NCI-H1436 (cell line): ENCODE data around the gene TP53I11.

Experiments
- DNase-seq: peaks from one replicate; lab custom pipeline; 2025; lab: John Stamatoyannopoulos, UW

The TP53I11 gene

DNA sequence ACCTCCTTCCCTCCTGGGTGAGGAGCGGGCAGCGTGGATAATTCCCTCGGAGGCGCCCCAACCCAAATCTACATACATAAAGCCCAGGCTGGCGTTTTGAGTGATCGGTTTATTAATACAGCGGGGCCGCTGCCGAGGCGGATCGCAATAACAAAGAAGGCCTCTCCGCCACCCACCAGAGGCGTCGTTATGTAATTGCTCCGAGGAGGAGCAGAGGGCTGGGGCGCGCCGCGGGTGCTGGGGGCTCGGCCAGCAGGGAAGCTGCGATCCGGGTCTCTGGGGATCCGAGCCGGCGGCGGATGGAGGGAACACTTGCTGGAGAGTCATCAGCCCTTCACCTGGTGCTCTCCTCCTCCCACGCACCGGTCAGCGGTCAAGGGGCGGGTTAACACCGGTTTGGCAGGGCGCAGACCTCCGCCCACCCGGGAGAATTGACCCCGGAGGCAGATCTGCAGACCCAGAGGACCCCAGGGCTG lies 6.4 kb upstream of the TP53I11 start:
- DNase-seq, result peak; percentile 86

DNA sequence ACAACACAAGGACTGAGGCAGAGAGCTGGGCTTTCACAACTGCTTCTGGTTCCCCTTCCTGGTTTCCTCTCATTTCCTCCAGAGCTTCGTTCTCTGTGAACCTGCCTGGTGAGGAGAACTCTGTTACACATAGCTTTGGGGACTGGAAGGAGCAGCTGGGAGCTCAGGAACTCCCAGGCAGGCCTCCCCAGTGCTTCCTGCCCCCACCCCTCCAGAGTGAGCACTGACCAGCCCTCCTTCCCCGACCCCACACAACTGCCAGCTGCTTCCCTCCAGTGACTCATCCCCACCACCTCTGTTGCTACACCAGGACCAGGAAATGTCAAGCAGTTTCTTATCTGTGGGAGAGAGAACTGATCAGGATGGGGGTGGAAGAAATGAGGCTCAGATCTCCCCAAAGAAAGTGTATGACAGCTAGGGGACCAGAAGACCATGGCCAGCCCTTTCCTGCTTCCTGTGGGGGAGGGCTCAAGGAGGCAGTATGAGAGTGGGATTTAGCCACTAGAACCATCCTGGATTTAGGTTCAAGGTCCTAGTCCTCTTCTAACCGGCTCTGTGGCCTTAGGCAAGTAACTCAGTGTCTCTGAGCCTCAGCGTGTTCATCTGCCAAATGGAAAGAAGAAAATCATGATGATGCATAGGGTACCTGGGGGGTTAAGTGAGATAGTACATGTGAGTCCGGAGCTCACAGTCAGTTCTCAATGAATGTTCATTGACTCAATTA lies 4.5 kb upstream of the TP53I11 start:
- no peak for DNase-seq

DNA sequence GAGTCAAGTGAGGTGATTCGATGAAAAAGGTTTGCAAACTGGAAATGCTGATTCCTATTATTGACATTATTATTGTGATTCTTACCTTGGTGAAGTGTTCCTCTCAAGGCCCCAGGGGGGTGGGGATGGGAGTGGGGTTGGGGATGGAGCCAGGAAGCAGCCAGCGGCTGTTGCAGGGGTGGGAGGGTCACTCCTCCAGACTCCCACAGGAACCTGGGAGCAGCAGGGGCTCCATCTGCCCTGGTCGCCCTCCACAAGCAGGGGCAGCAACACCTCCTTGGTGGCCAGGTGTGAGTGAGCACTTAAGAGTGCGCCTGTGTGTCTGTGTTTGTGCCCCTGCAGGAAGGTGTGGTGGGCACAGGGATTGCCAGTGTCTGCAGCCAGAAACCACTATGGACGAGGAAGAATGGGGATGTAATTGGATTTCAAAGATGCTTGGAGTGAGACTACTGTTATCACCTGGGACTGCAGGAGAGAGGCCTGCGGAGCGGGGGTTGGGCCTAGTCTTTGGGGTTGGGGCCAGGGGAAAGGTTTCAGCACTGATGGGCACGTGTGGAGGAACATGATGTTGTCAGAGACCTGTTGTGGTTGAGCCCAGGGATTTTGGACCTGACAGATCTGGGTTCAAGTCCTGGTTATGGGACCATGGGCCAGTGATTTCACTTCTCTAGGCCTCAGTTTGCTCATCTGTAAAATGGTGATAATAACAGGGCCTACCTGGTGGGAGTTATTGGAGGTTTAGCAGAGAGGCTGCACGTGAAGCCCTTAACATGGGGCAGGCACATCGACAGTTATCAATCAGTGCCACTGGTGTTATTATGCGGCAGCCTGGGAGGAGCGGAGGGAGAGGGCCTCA lies 3.6 kb upstream of the TP53I11 start:
- no peak for DNase-seq

DNA sequence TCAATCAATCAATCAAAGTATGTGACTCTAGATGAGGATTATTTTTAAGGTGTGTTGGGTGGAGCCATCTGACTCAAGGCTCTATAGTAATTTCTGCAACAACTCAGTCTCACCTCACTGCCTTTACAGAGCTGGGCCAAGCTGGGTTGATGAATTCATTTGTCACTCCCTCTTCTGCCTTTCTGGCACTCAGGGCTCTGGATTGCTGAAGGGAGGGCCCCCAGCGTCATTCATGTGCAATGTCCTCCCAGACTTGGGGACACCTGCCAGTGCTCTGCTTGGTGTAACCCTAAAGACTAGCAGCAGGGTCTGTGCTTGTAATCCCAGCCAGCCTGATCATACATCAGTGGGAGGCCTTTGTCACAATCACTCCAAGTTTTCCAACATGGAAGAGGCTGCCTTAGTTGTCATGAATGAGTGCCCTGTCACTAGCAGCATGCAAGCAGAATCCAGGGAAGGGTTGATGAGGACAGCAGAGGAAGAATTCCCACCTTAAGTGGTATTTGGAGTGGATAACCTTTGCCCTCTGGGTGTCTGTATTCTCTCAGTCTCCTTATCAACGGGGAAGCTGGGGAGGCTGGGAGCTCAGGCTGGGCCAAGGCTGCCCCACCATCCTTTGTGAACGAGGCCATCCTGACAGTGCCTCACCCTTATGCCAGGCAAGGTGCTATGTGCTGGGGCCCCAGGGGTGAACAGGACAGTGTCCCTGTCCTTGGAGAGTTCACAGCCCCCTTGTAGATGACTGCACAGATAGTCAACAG lies 2.0 kb upstream of the TP53I11 start:
- no peak for DNase-seq

DNA sequence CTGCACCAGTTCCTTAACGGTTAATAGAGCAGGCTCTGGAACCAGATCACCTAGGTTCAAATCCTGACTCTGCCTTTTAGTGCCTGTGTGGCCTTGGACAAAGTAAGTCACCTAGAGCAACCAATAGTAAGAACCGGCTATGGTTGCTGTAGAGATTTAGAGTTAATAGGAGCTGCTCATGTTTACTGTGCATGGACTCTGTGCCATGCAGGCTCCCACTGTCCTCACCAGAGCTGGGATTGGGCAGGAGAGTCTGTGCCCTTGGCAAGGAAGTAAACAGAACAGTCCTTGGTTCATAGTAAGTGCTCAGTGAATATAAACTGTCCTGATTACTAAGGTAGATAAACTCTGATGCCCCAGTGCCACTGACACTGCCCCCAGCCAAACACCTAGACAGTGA lies 1.4 kb upstream of the TP53I11 start:
- no peak for DNase-seq

DNA sequence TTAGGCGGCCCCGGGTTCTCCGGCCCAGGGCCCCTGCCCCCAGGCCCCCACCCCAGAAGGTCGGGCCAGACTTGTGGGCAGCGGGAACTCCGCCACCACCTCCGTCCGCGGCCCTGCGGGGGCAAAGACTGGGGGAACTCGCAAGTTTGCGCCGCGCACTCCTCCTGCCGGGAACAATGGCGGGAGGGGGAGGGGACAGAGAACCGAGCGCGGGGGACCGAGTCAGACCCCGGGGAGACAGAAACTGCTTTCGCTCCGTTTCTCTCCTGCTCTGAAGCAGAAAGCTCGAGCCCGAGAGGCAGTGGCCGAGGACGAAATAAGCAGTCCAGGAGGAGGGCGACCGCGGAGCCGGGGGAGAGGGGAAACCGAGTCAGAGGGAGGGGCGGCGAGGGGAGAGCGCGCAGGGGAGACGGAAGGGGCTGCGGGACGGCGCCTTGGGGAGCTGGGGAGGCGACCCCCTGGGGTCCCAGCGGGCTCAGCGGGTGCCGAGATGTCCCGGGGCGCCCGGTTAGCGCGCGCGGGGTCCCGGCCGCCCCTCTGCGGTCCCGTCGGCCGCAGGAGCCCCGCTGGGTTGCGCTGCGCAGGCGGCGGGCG lies 555 bp downstream of the TP53I11 start:
- no peak for DNase-seq

DNA sequence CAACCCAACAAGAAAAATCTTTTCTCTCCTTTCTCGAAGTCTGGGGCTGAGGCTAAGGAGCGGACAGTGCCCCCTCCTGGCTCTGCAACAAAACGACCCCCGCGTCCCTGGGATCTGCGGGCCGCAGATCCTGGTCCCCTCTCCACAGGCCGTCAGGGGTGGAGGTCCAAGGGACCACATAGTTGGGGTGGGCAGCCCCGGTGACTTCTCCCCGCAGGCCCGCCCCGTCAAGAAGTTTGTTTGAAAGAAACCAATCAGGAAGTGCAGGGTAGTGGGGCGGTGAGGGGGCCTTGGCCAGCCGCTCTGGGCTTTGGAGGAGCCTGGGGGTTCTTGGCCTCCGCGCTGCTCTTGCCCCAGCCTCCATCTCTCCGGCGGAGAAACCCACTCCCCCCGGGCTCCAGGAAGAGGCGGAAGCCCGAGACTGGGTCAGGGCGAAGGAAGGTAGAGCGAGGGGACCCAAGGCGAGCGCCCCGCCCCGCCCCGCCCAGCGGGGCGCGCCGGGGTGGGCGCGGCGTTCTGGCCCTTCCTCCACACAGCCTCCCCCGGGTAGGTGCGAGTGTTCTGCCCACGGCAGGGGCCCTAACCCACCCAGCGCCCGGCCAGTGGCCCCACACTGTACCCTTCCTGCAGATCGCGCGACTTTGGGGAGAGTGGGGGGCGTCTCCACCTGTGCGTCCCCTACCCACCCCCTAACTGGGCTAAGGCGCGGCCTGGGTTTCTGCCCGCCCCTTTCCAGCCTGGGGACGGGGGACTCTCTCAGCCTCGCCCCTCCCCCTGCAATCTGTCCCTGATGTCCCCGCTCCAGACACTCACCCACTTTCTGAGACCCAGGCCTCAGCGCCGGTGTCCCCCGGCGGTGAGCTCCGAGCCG lies 1.3 kb downstream of the TP53I11 start:
- peak; percentile 43 for DNase-seq

DNA sequence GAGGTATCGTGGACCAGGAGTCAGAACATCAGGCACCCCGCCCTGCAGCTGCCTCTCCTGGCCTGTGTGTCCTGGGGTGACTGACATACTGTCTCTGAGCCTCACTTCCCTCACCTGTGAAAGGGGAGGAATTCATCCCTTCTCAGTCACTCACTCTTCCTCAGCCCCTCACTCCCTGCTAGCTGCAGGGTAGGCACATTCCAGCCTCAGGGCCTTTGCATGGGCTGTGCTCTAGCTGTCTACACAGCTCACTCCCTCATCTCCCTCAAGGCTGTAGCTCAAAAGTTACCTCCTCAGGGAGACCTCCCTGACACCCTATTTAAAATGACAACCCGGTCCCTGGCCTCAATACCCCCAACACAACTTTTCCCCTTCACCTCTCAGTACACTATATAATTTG lies 2.5 kb downstream of the TP53I11 start:
- no peak for DNase-seq

DNA sequence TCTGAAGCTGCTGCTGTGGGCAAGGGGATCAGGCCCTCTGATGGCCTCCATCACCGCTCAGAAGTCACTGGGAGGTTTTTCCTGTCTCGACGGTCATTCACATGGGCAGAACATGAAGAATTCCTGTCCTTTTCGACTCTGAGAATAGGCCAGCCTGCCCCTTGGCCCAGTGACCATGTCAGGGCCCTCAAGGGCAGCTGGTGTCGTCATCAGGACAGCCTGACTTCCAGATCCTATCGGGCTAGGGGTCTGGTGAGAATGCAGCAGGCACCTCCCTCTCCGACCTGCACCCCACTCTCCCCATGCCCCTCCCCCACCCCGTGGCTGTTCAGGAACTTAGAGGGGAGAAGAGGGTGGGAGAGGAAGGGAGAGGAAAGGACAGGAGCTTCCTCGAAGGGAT lies 3.6 kb downstream of the TP53I11 start:
- DNase-seq, result no peak

DNA sequence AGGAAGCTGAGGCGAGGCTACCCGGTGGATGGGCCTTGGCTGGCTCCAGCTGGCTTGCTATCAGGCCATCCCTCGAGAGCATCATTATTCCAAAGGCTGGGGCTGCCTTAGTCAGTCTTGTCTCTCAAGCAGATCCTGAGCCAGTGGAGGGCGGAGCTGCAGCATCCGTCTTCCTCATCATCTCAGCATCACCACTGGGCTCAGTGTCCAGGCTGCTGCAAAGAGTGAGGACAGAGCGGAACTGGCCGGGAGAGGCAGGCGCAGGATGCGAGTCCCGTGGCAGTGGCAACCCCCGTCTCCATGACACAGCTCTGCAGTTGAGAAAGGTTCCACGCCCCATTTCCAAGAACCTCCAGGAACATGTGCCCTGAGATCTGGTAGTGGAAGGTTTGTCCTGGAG lies 4.4 kb downstream of the TP53I11 start:
- no peak for DNase-seq

DNA sequence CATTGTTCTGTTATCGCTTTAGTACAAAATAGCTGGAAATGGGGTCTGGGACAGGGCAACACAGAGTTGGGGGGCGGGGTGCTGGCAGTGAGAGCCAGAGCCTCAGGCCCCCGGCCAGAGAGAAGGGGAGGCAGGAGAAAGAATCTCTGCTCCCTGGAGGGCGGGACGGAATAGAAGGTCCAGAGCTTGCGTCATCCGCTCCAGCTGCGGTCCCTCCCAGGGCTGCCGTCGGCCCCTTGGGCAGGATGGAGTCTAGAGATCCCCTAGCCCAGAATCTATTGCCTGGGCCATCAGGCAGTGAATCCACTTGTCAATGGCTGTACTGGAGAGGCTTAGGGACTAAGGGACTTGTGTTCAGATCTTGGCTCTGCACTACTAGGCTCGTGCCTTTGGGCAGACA lies 5.0 kb downstream of the TP53I11 start:
- no peak for DNase-seq

DNA sequence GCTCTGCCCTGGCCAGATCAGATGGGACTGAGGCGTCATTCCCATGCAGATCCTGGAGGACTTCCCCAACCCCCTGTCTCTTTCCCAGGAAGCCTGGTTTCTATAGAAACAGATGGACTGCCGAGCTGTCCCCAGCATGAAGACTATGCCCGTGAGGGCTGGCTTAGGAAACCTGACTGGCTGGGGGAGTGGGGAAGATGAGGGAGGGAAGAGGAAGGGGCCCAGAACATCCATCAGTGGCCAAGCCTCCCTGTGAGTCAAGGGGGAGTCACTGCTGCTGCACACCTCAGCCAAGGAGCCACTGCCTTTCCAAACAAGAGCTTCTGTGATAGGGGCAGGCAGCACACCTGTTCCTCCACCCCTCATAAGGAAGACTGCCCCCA lies 5.8 kb downstream of the TP53I11 start:
- DNase-seq, result no peak

DNA sequence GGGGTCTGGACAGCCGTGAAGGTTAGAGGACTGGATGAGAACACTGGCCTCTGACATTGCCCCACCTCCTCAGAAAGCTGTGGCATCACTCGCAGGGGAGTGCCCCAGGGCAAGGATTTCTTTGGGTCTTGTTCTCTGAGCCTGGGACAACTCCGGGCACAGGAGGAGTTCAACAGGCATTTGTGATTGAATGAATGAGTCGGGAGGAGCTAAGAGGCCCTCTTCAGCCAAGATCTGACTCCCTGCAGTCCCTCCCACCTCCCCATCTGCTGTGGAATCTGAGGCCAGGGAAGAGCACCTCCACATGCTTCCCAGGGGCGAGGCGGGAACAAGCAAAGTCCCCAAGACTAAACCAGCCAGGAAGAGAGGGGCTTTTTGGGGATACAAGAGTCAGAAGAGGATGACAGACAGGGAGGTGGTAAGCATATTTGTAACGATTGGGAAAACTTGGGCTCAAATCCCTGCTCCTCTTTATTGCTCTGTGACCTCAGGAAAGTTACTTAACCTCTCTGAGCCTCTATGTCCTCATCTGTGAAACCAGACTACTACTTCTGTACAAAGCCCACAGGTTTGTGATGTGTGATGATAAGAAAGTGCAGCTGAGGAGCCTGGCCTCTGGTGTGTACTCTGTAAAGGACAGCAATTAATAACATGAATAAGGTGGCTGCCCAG lies 6.4 kb downstream of the TP53I11 start:
- no peak for DNase-seq

DNA sequence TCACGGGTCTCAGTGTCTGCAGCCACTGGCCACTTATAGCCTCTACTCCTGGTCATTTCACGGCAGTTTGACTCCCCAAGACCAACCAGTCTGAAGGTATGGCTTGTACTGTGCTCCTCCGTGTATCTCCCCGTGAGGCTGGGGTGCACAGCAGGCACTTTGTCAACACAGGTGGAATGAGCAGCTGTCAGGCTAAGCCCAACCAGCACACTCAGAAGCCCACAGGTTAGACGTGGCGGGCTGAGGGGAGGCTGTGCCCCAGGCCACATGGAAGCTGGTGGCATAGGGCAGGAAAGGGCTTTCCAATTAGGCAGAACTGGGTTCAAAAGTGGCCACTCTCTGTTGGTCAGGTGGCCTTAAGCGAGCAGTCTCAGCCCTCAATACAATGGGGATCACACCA lies 7.0 kb downstream of the TP53I11 start:
- no peak for DNase-seq

DNA sequence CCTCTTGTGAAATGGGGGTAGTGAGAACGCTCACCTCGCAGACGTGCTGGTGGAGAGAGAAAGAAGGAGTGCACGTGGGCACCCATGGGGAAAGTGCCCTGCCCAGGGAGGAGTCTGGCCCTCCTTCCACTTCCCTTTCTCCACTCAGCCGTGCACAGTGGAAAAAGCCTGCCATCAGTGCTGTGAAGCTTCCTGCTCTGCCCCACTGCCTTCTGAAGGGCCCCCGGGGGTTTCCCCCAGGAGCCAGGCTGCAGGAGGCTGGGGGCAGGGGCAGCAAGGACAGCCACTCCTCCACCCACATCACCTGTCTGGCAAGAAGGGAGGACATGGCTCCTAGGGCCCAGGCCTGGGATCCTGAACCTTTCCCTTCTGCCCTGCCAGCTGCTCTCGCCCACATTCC lies 7.6 kb downstream of the TP53I11 start:
- DNase-seq, result peak; percentile 49

DNA sequence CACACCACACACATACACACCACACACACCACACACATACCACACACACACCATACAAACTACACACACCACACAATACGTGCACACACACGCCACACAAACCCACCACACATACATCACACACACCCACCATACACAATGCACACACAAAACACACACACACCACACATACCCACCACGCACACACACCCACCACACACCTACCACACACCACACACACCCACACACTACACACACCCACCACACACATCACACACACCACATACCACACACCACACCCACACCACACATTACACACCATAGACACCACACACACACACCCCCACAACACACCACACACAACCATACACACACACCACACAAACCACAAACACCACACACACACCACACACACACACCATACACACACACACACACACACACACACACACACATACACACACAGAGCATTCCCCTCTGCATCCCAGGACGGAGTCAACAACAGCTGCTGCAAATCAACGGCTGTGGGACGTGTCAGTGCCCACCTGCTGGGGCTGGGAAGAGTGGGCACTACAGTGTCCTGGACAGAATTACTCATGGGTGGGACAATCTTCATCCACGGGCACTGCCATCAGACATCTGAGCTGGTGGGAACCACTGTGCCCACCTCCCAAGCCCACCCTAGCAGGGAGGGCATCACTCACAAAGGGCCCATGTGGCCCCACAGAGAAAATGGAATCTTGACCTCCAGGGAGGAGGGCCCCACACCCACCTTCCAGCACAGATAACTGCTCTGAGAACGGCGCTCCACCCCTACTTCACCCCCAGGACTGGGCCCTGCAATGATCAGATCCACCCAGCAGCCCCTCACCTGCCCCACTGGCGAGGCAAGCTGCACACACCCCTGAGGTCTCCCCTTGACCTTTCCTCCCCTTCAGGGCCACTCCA lies 8.4 kb downstream of the TP53I11 start:
- no peak for DNase-seq

DNA sequence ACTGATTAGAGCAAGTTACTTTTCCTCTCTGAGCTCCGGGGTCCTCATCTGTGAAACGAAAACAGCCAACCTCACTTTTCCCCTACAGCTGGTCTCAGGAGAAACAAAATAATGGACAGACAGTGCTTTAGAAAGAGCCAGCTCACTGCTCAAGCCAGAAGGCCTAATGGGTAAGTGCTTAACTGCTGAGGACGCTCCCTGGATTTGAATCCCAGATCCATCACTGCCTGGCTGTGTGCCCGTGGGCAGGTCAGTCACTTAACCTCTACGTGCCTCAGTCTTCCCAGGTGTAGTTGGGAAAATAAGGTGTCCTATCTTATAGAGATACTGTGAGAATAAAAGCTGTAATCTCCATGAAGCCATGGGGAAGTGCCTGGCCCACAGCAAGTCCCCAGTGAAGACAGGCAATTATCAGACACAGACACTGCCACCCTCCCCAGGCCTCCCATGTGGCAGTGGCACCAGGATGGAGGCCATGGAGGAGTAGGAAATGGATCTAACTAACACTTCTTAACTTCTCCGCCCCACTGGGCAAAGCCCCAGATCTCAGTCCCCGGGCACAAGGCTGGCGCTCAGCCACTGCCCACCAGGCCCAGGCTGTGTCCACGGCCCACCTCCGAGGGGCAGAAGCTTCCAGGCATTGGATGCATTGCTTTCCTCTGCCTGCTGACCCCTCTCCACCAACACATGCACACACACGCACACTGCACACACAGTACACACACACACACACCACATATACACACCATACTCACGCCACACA lies 9.2 kb downstream of the TP53I11 start:
- DNase-seq, result no peak

DNA sequence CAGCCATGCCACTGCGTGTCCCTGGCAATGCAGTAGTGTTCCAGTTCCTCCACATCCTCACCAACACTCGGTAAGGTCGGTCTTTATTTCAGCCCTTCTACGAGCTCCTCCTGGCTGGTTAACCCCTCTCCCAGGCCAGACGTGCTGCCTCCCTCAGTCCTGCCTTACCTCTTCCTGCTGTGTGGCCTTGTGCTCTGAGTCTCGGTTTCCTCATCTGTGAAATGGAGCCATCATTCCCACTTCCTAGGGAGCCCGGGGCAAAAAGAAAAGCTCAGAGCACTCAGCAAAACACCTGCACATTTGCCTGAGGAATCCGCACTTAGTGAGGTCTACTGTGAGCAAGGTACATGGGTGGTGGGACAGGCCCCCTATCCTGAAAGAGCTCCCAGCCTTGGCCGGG lies 9.8 kb downstream of the TP53I11 start:
- DNase-seq, result no peak

DNA sequence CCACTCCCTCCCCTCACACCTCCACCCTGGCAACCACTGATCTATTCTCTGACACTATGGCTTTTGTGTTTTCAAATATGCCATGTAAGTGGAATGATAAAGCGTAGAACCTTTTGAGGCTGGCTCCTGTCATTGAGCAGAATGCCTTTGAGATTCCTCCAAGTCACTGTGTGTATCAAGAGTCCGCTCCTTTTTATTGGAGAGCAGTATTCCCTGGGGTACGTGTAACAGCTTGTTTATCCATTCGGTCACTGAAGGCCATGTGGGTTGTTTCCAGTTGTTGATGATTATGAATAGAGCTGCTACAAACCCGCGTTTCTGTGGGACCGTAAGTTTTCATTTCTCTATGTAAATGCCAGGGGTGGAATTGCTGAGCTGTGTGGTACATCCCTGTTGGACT lies 10.3 kb downstream of the TP53I11 start:
- no peak for DNase-seq
